Natural killer cell (primary cell): Measurements from ENCODE around the gene C22orf15. TPM values are rescaled to one million over a fixed set of nuclear protein-coding genes. Genes with fewer than 3 reads are reported as not detected.

Source experiments
- ATAC-seq, 3 donors: fragments of 150-1000 bp in 2 of 3; fragments of 200-7000 bp in 1 of 3; cut with Tn5 transposase; 1 replicate in 1 of 3; 2 replicates in 2 of 3; pipeline ENCODE4 v1.10.0; 2021; ENCODE audit warnings: mild to moderate bottlenecking in 2 of 3, moderate library complexity in 2 of 3
- DNase-seq, 2 donors: peaks; one replicate each; pipeline versions ENCODE4 v3.0.0 to v3.0.0-alpha.2; 2013 to 2021; ENCODE audit warnings: mixed read lengths in 1 of 2
- H3K27ac ChIP-seq: one replicate; pipeline ENCODE4 v1.5.1; 2013; ENCODE audit warnings: mild to moderate bottlenecking, low read length
- H3K27me3 ChIP-seq: one replicate; pipeline ENCODE4 v1.6.1; 2013; ENCODE audit warnings: low read length; ENCODE audit not compliant: control insufficient read depth, insufficient read depth
- H3K36me3 ChIP-seq: one replicate; pipeline ENCODE4 v1.6.1; 2013; ENCODE audit warnings: low read length; ENCODE audit not compliant: control insufficient read depth, insufficient read depth
- H3K4me1 ChIP-seq: one replicate; pipeline ENCODE4 v1.6.1; 2013; ENCODE audit warnings: low read length; ENCODE audit not compliant: control insufficient read depth, insufficient read depth
- H3K4me3 ChIP-seq: one replicate; pipeline ENCODE4 v1.5.1; 2013; ENCODE audit warnings: low read length
- H3K9me3 ChIP-seq: one replicate; pipeline ENCODE4 v1.6.1; 2013; ENCODE audit warnings: low read length; ENCODE audit not compliant: control insufficient read depth, insufficient read depth
- H3K27ac Mint-ChIP-seq, 2 donors: one replicate each; pipeline ENCODE4 v1.8.0; 2022; ENCODE audit warnings: mild to moderate bottlenecking in 2 of 2, mixed read lengths in 2 of 2, moderate library complexity in 1 of 2
- H3K27me3 Mint-ChIP-seq, 2 donors: one replicate each; pipeline ENCODE4 v1.8.0; 2022; ENCODE audit warnings: low read depth in 2 of 2, mixed read lengths in 2 of 2
- H3K36me3 Mint-ChIP-seq: one replicate; pipeline ENCODE4 v1.8.0; 2022; ENCODE audit warnings: mixed read lengths
- H3K4me1 Mint-ChIP-seq, 2 donors: one replicate each; pipeline ENCODE4 v1.8.0; 2022; ENCODE audit warnings: mixed read lengths in 2 of 2
- H3K4me3 Mint-ChIP-seq: one replicate; pipeline ENCODE4 v1.8.0; 2022; ENCODE audit warnings: mild to moderate bottlenecking, moderate library complexity, mixed read lengths
- H3K9me3 Mint-ChIP-seq, 2 donors: one replicate each; pipeline ENCODE4 v1.8.0; 2022; ENCODE audit warnings: mixed read lengths in 2 of 2
- CTCF ChIP-seq: fragments of 200-600 bp; IDR thresholded peaks from one replicate; pipeline ENCODE4 v1.8.0; 2022; ENCODE audit warnings: antibody characterized with exemption
- WGBS: methylation state at CpG from one replicate; pipeline ENCODE4 v1.1.7; 2013; ENCODE audit warnings: missing lambda C conversion rate; ENCODE audit not compliant: insufficient coverage; 5-methylcytosine and 5-hydroxymethylcytosine counted together
- intact Hi-C: fragments of 100-400 bp; cut with micrococcal nuclease; formaldehyde crosslinking; loops from one replicate; pipeline ENCODE4 v1.14.2; 2022
- total RNA-seq, 4 donors: library from RNA; stranded (reverse); fragments of 120-200 nt in 1 of 4; gene quantifications; one replicate each; pipeline versions ENCODE4 v1.2.3 to v1.2.4, GENCODE V29; 2013 to 2022

Gene C22orf15
- total RNA-seq, 3 donors from 2014 or later (not counting 1 experiment from before 2014, with no cell fraction given), result not detected

- no peaks in the 10 kb centered on the region for H3K27me3 Mint-ChIP-seq
- no peak overlapping the region for H3K4me3 Mint-ChIP-seq
- 83% methylated on average over 6 of the region's 6 CpGs for WGBS
- TF ChIP-seq CTCF, result no peak
- Histone ChIP-seq H3K9me3 (no peaks in the 10 kb centered on the region), H3K4me3 (no peak overlapping the region), H3K27me3 (no peaks in the 10 kb centered on the region), H3K27ac (no peak overlapping the region), H3K36me3 (no peaks in the 10 kb centered on the region), H3K4me1 (peaks cover 22% of the 10 kb centered on the region)
- peaks cover 7 to 12% of the 10 kb centered on the region in 2 donors for H3K4me1 Mint-ChIP-seq
- H3K36me3 Mint-ChIP-seq, result no peaks in the 10 kb centered on the region
- intact Hi-C loops, result no loop called here
- no peak overlapping the region for H3K27ac Mint-ChIP-seq
- DNase-seq (no peak), ATAC-seq (no peak)
- no peaks in the 10 kb centered on the region for H3K9me3 Mint-ChIP-seq
These were observed 7.7 kb upstream of the C22orf15 start for GRCh38 chr22:23754980-23755636.

GRCh38 chr22:23755711-23756110 lies 7.1 kb upstream of the C22orf15 start:
- intact Hi-C loops, result no loop called here
- H3K4me1 ChIP-seq, result peaks cover 16% of the 10 kb centered on the region
- no peak for TF ChIP-seq CTCF

GRCh38 chr22:23756891-23757290 lies 5.9 kb upstream of the C22orf15 start:
- no peak for TF ChIP-seq CTCF
- DNase-seq (no peak), ATAC-seq (no peak)
- intact Hi-C loops, result no loop called here
- H3K4me1 ChIP-seq, result peaks cover 10% of the 10 kb centered on the region
- H3K9me3 Mint-ChIP-seq, result no peaks in the 10 kb centered on the region
- H3K27ac ChIP-seq, result no peak overlapping the region
- peaks cover 0 to 4% of the 10 kb centered on the region in 2 donors for H3K4me1 Mint-ChIP-seq
- no peaks in the 10 kb centered on the region for H3K9me3 ChIP-seq
- H3K27ac Mint-ChIP-seq, result no peak overlapping the region
- H3K4me3 Mint-ChIP-seq, result no peak overlapping the region
- no peaks in the 10 kb centered on the region for H3K36me3 ChIP-seq
- H3K4me3 ChIP-seq, result no peak overlapping the region
- 24% methylated on average over 4 of the region's 4 CpGs for WGBS
- H3K27me3 ChIP-seq, result no peaks in the 10 kb centered on the region
- H3K27me3 Mint-ChIP-seq, result no peaks in the 10 kb centered on the region
- H3K36me3 Mint-ChIP-seq, result no peaks in the 10 kb centered on the region

More at GRCh38 chr22:23755711-23756110, 7.1 kb upstream of the C22orf15 start:
- DNase-seq, result no peak
- H3K27me3 ChIP-seq, result no peaks in the 10 kb centered on the region
- H3K4me3 ChIP-seq, result no peak overlapping the region
- Mint-ChIP-seq H3K27me3 (no peaks in the 10 kb centered on the region), H3K27ac (no peak overlapping the region), H3K9me3 (no peaks in the 10 kb centered on the region), H3K4me3 (no peak overlapping the region), H3K4me1 (peaks cover 1 to 6% of the 10 kb centered on the region in 2 donors), H3K36me3 (no peaks in the 10 kb centered on the region)
- H3K9me3 ChIP-seq, result no peaks in the 10 kb centered on the region
- ATAC-seq, result no peak
- no peak overlapping the region for H3K27ac ChIP-seq
- WGBS, result 88% methylated on average over 7 of the region's 8 CpGs
- H3K36me3 ChIP-seq, result no peaks in the 10 kb centered on the region

GRCh38 chr22:23759566-23759965 lies 3.2 kb upstream of the C22orf15 start:
- Histone ChIP-seq H3K27ac (no peak overlapping the region), H3K27me3 (no peaks in the 10 kb centered on the region), H3K4me1 (peaks cover 21% of the 10 kb centered on the region), H3K9me3 (no peaks in the 10 kb centered on the region), H3K4me3 (no peak overlapping the region), H3K36me3 (no peaks in the 10 kb centered on the region)
- Mint-ChIP-seq H3K27me3 (no peaks in the 10 kb centered on the region), H3K27ac (no peak overlapping the region), H3K4me3 (no peak overlapping the region), H3K9me3 (no peaks in the 10 kb centered on the region), H3K4me1 (peaks cover 5 to 17% of the 10 kb centered on the region in 2 donors), H3K36me3 (no peaks in the 10 kb centered on the region)
- WGBS, result 94% methylated on average over 4 of the region's 4 CpGs
- DNase-seq, result no peak
- TF ChIP-seq CTCF, result no peak
- intact Hi-C loops, result no loop called here
- ATAC-seq, result no peak
